ENCODE measurements around the gene INTS11. TPM values are rescaled to one million over a fixed set of nuclear protein-coding genes. Genes with fewer than 3 reads are reported as not detected.
A peak's percentile ranks its signal among the peaks of the same experiment; 100 is the strongest.

INTS11 gene
- total RNA-seq, 1 experiment from 2014 or later, result 139 TPM

- H3K4me3 Mint-ChIP-seq, result no peak overlapping the region
- no peak overlapping the region for H3K4me2 ChIP-seq (ENCODE audit: insufficient read depth, insufficient read length, low read length)
Measured at GRCh38 chr1:1299686-1300351, 24.6 kb downstream of the INTS11 start.

More at GRCh38 chr1:1299686-1300351, 24.6 kb downstream of the INTS11 start:
- Histone ChIP-seq H2BK12ac (ENCODE audit: insufficient read length, low read depth, low read length) (no peak overlapping the region), H3K27me3 (ENCODE audit: insufficient read depth, low read length) (no peaks in the 10 kb centered on the region), H3K18ac (ENCODE audit: insufficient read length, low read depth, low read length) (no peak overlapping the region), H3K79me1 (ENCODE audit: insufficient read depth, low read depth, low read length, poor library complexity, severe bottlenecking) (no peaks in the 10 kb centered on the region), H4K20me1 (ENCODE audit: control insufficient read depth, insufficient read depth, insufficient read length) (no peaks in the 10 kb centered on the region), H2BK20ac (ENCODE audit: low read depth, low read length, poor library complexity, severe bottlenecking) (no peak overlapping the region), H3K9me3 (ENCODE audit: control insufficient read depth, low read depth, low read length) (no peaks in the 10 kb centered on the region), H4K8ac (replicated peaks; ENCODE audit: insufficient read length, low read depth, low read length) (no peak overlapping the region), H3K27ac (ENCODE audit: insufficient read length, low read depth, low read length) (no peak overlapping the region), H4K91ac (ENCODE audit: insufficient read length, low read depth, low read length) (no peak overlapping the region), H2BK15ac (ENCODE audit: low read depth, low read length) (no peak overlapping the region), H2BK120ac (ENCODE audit: low read depth, low read length, poor library complexity, severe bottlenecking) (no peak overlapping the region), H3K79me2 (ENCODE audit: insufficient read depth, low read length) (no peaks in the 10 kb centered on the region), H3K4me1 (ENCODE audit: insufficient read depth, low read length) (no peaks in the 10 kb centered on the region), H3K56ac (ENCODE audit: insufficient read length, low read depth, low read length) (no peak overlapping the region), H3K23ac (ENCODE audit: insufficient read length, low read depth, low read length) (no peak overlapping the region), H3K14ac (ENCODE audit: insufficient read depth, low read length) (no peak overlapping the region), H2AK5ac (ENCODE audit: insufficient read length, low read length) (no peak overlapping the region), H3K9ac (ENCODE audit: extremely low read depth, insufficient read length, low read length) (no peak overlapping the region), H4K5ac (ENCODE audit: insufficient read length, low read depth, low read length) (no peak overlapping the region), H3K4ac (ENCODE audit: low read depth, low read length) (no peak overlapping the region), H2AFZ (ENCODE audit: low read length) (no peak overlapping the region), H2BK5ac (ENCODE audit: insufficient read length, low read length) (no peak overlapping the region), H3T11ph (ENCODE audit: low read length) (no peak overlapping the region), H3K23me2 (ENCODE audit: insufficient read length, low read depth, low read length, poor library complexity, severe bottlenecking) (no peaks in the 10 kb centered on the region)
- TF ChIP-seq CTCF (conservative IDR thresholded peaks at IDR 0.05), result peak; percentile 60
- H3K9me3 Mint-ChIP-seq, result no peaks in the 10 kb centered on the region
- no CpG with 5 or more reads among the region's 22 CpGs for WGBS (ENCODE audit: extremely low coverage, insufficient read length, low lambda C conversion rate)
- no peaks in the 10 kb centered on the region; a peak in 1 of 7 replicates for H3K36me3 Mint-ChIP-seq (ENCODE audit: insufficient read depth in 1 of 3, low read depth in 3 of 3)
- peak; percentile 67 for DNase-seq
- no peaks in the 10 kb centered on the region for H3K27me3 Mint-ChIP-seq (ENCODE audit: low read depth)
- H3K4me1 Mint-ChIP-seq, result peaks cover 4 to 6% of the 10 kb centered on the region in 2 experiments; a peak in 2 of 4 replicates
- H3K27ac Mint-ChIP-seq, result no peak overlapping the region
